Subcutaneous adipose tissue (tissue), 4 donors: Measurements from ENCODE around the gene SPON2. TPM values are rescaled to one million over a fixed set of nuclear protein-coding genes. Genes with fewer than 3 reads are reported as not detected.

ENCODE experiments used
- CTCF ChIP-seq: fragments of 450-650 bp; IDR thresholded peaks from one replicate; pipeline ENCODE4 v1.5.1; 2016; ENCODE audit warnings: low read depth, mild to moderate bottlenecking, control low read depth, antibody characterized with exemption, moderate library complexity
- total RNA-seq, 4 donors: library from RNA; depleted of rRNA; stranded (reverse); fragments of >200 nt; gene quantifications; one replicate each; pipeline ENCODE4 v1.1.0, GENCODE V29; 2016

The SPON2 gene
- total RNA-seq, 4 donors from 2014 or later, result 14.3 to 67.2 (median 46.4) TPM

GRCh38 chr4:1207157-1207470 lies 34.7 kb upstream of the SPON2 start:
- TF ChIP-seq CTCF, result no peak

GRCh38 chr4:1206299-1207156 lies 34.1 kb upstream of the SPON2 start:
- no peak for TF ChIP-seq CTCF

- no peak for TF ChIP-seq CTCF
These were observed 33.4 kb upstream of the SPON2 start for GRCh38 chr4:1205586-1206298.

- TF ChIP-seq CTCF, result no peak
These were observed 32.6 kb upstream of the SPON2 start for GRCh38 chr4:1204828-1205585.

- TF ChIP-seq CTCF, result no peak
These were observed 32.0 kb upstream of the SPON2 start for GRCh38 chr4:1204286-1204827.

- TF ChIP-seq CTCF, result no peak
These were observed 30.7 kb upstream of the SPON2 start for GRCh38 chr4:1203026-1203616.
